ENCODE data around the gene KRT83.

The KRT83 gene

GRCh38 chr12:52360106-52360662 is 39.0 kb upstream of the KRT83 start:
- no peak overlapping the region for H3K4me3 ChIP-seq (ENCODE audit: control insufficient read depth, low read depth, low read length)
- DNase-seq (ENCODE audit: low read depth): no peak
- no peak for TF ChIP-seq CTCF (IDR thresholded peaks at IDR 0.05; ENCODE audit: control insufficient read depth, insufficient read depth, low read depth, low read length, missing control alignments)

GRCh38 chr12:52359621-52360061 is 38.4 kb upstream of the KRT83 start:
- no peak for DNase-seq (ENCODE audit: low read depth)
- no peak overlapping the region for H3K4me3 ChIP-seq (ENCODE audit: control insufficient read depth, low read depth, low read length)
- no peak for TF ChIP-seq CTCF (IDR thresholded peaks at IDR 0.05; ENCODE audit: control insufficient read depth, insufficient read depth, low read depth, low read length, missing control alignments)

GRCh38 chr12:52358575-52359350 is 37.6 kb upstream of the KRT83 start:
- no peak for DNase-seq (ENCODE audit: low read depth)
- H3K4me3 ChIP-seq (ENCODE audit: control insufficient read depth, low read depth, low read length): no peak overlapping the region
- no peak for TF ChIP-seq CTCF (IDR thresholded peaks at IDR 0.05; ENCODE audit: control insufficient read depth, insufficient read depth, low read depth, low read length, missing control alignments)

GRCh38 chr12:52356762-52357580 is 35.8 kb upstream of the KRT83 start:
- TF ChIP-seq CTCF (IDR thresholded peaks at IDR 0.05; ENCODE audit: control insufficient read depth, insufficient read depth, low read depth, low read length, missing control alignments): no peak
- no peak for DNase-seq (ENCODE audit: low read depth)
- H3K4me3 ChIP-seq (ENCODE audit: control insufficient read depth, low read depth, low read length): no peak overlapping the region

GRCh38 chr12:52356031-52356761 is 35.0 kb upstream of the KRT83 start:
- H3K4me3 ChIP-seq (ENCODE audit: control insufficient read depth, low read depth, low read length): no peak overlapping the region
- TF ChIP-seq CTCF (IDR thresholded peaks at IDR 0.05; ENCODE audit: control insufficient read depth, insufficient read depth, low read depth, low read length, missing control alignments): no peak
- DNase-seq (ENCODE audit: low read depth): no peak

- H3K4me3 ChIP-seq (ENCODE audit: control insufficient read depth, low read depth, low read length): no peak overlapping the region
- DNase-seq (ENCODE audit: low read depth): no peak
Measured at GRCh38 chr12:52355176-52355575, 34.0 kb upstream of the KRT83 start.

More at GRCh38 chr12:52355176-52355575, 34.0 kb upstream of the KRT83 start:
- no peak for TF ChIP-seq CTCF (IDR thresholded peaks at IDR 0.05; ENCODE audit: control insufficient read depth, insufficient read depth, low read depth, low read length, missing control alignments)
